Aorta (tissue), 5 donors: ENCODE data around the gene SEMA6B. TPM values are rescaled to one million over a fixed set of nuclear protein-coding genes. Genes with fewer than 3 reads are reported as not detected.

Experiments used
- ATAC-seq: fragments of 200-7000 bp; cut with Tn5 transposase; one replicate; pipeline ENCODE4 v1.9.1; 2022; ENCODE audit warnings: moderate library complexity; ENCODE audit not compliant: low FRiP score
- DNase-seq, 2 donors: peaks; one replicate each; pipeline ENCODE4 v3.0.0-alpha.2; 2020
- H3K27ac ChIP-seq, 2 donors: one replicate each; pipeline ENCODE4 v1.5.1; 2013; ENCODE audit warnings: low read length in 2 of 2, mild to moderate bottlenecking in 2 of 2, moderate library complexity in 2 of 2, control low read depth in 1 of 2, inconsistent platforms in 1 of 2, low read depth in 1 of 2
- H3K27me3 ChIP-seq, 2 donors: one replicate each; pipeline ENCODE4 v1.6.1; 2013; ENCODE audit warnings: control low read depth in 1 of 2, low read length in 1 of 2, mild to moderate bottlenecking in 1 of 2, moderate library complexity in 1 of 2; ENCODE audit not compliant: insufficient read depth in 2 of 2, control insufficient read depth in 1 of 2
- H3K36me3 ChIP-seq, 2 donors: one replicate each; pipeline ENCODE4 v1.6.1; 2013; ENCODE audit warnings: control low read depth in 1 of 2, low read length in 1 of 2, mild to moderate bottlenecking in 1 of 2; ENCODE audit not compliant: insufficient read depth in 2 of 2, control insufficient read depth in 1 of 2
- H3K4me1 ChIP-seq, 2 donors: one replicate each; pipeline ENCODE4 v1.6.1; 2013; ENCODE audit warnings: low read length in 2 of 2, control low read depth in 1 of 2, mild to moderate bottlenecking in 1 of 2, moderate library complexity in 1 of 2; ENCODE audit not compliant: insufficient read depth in 2 of 2, control insufficient read depth in 1 of 2
- H3K4me3 ChIP-seq, 2 donors: one replicate each; pipeline ENCODE4 v1.5.1; 2013; ENCODE audit warnings: low read length in 2 of 2, control low read depth in 1 of 2, mild to moderate bottlenecking in 1 of 2
- H3K9me3 ChIP-seq: one replicate; pipeline ENCODE4 v1.6.1; 2013; ENCODE audit warnings: mild to moderate bottlenecking, low read length; ENCODE audit not compliant: control insufficient read depth
- WGBS, 2 donors: extraction: QIAGEN DNeasy Blood & Tissue Kit; methylation state at CpG; one replicate each; pipeline ENCODE4 v1.1.7; 2013; 5-methylcytosine and 5-hydroxymethylcytosine counted together
- intact Hi-C, 2 donors: fragments of 100-400 bp; cut with DNase I; formaldehyde crosslinking; loops; one replicate each; pipeline versions ENCODE4 v1.14.2 to v1.15.0; 2022
- polyA plus RNA-seq, 2 donors: library from polyadenylated mRNA; stranded (reverse); fragments of 200-250 nt; gene quantifications; one replicate each; pipeline ENCODE4 v1.2.3, GENCODE V29; 2013
- total RNA-seq, 2 donors: library from RNA; stranded (reverse); fragmentation: NEBNext Ultra II Directional; extraction: Animal tissue kit (Norgen Biotek cat#: 25700); gene quantifications; one replicate each; pipeline ENCODE4 v1.2.1, GENCODE V29; 2021
- donor health status: healthy with polysubstance abuse.
- donor health status: Bipolar disorder and iron deficiency.
- donor health status: DM: no; HTN: no; CAD: no.
- donor health status: DM: no; HTN: no; CAD: no.
- donor health status: DM: yes; HTN: yes; CAD: no.

SEMA6B gene
- total and polyA plus RNA-seq, 4 donors = 0.43 to 32.0 (median 13.5) TPM

- no peaks in the 10 kb centered on the region for H3K27me3 ChIP-seq
- no peaks in the 10 kb centered on the region for H3K36me3 ChIP-seq
- WGBS, 2 donors = 39 to 42% methylated on average over 6 of the region's 6 CpGs
- DNase-seq (no peak), ATAC-seq (no peak)
- H3K4me1 ChIP-seq = no peaks in the 10 kb centered on the region
- H3K4me3 ChIP-seq = no peak overlapping the region
- no peak overlapping the region for H3K27ac ChIP-seq
- intact Hi-C loops = no loop called here
- no peaks in the 10 kb centered on the region for H3K9me3 ChIP-seq
These were observed 31.8 kb upstream of the SEMA6B start for GRCh38 chr19:4591320-4591719.

- no peak overlapping the region for H3K4me3 ChIP-seq
- intact Hi-C loops = no loop called here
- no peaks in the 10 kb centered on the region for H3K27me3 ChIP-seq
- no peak overlapping the region for H3K27ac ChIP-seq
- 81 to 93% methylated on average over 8 to 9 of the region's 9 CpGs for WGBS, 2 donors
- H3K9me3 ChIP-seq = no peaks in the 10 kb centered on the region
- H3K36me3 ChIP-seq = no peaks in the 10 kb centered on the region
- DNase-seq = no peak
- no peak for ATAC-seq
- no peaks in the 10 kb centered on the region for H3K4me1 ChIP-seq
These were observed 31.1 kb upstream of the SEMA6B start for GRCh38 chr19:4590559-4590958.

GRCh38 chr19:4589579-4590410, 30.3 kb upstream of the SEMA6B start:
- H3K4me1 ChIP-seq = no peaks in the 10 kb centered on the region
- 66 to 67% methylated on average over 11 of the region's 11 CpGs for whole genome bisulfite sequencing, 2 donors
- H3K4me3 ChIP-seq = no peak overlapping the region
- DNase-seq = no peak
- intact Hi-C loops = no loop called here
- no peak for ATAC-seq
- no peak overlapping the region for H3K27ac ChIP-seq
- no peaks in the 10 kb centered on the region for H3K36me3 ChIP-seq
- H3K27me3 ChIP-seq = peaks cover 0 to 2% of the 10 kb centered on the region in 2 donors
- no peaks in the 10 kb centered on the region for H3K9me3 ChIP-seq

GRCh38 chr19:4588291-4588761, 28.8 kb upstream of the SEMA6B start:
- H3K9me3 ChIP-seq = no peaks in the 10 kb centered on the region
- 47% methylated on average over 9 of the region's 9 CpGs for WGBS, 2 donors
- intact Hi-C loops = no loop called here
- no peaks in the 10 kb centered on the region for H3K4me1 ChIP-seq
- peaks cover 0 to 2% of the 10 kb centered on the region in 2 donors for H3K27me3 ChIP-seq
- H3K27ac ChIP-seq = no peak overlapping the region
- H3K36me3 ChIP-seq = no peaks in the 10 kb centered on the region
- no peak overlapping the region for H3K4me3 ChIP-seq
- DNase-seq = no peak
- ATAC-seq = no peak

- Histone ChIP-seq H3K27me3 (peaks cover 0 to 2% of the 10 kb centered on the region in 2 donors), H3K4me3 (no peak overlapping the region), H3K36me3 (no peaks in the 10 kb centered on the region), H3K4me1 (no peaks in the 10 kb centered on the region), H3K9me3 (no peaks in the 10 kb centered on the region), H3K27ac (no peak overlapping the region)
- 80 to 84% methylated on average over 6 of the region's 6 CpGs for WGBS, 2 donors
- ATAC-seq (no peak), DNase-seq (no peak)
- intact Hi-C loops = no loop called here
These were observed 28.0 kb upstream of the SEMA6B start for GRCh38 chr19:4587527-4587926.

GRCh38 chr19:4586691-4587090, 27.2 kb upstream of the SEMA6B start:
- H3K4me1 ChIP-seq = no peaks in the 10 kb centered on the region
- no peak overlapping the region for H3K4me3 ChIP-seq
- H3K27me3 ChIP-seq = peaks cover 0 to 2% of the 10 kb centered on the region in 2 donors
- no peaks in the 10 kb centered on the region for H3K9me3 ChIP-seq
- 76 to 83% methylated on average over 6 of the region's 6 CpGs for WGBS, 2 donors
- DNase-seq (no peak), ATAC-seq (no peak)
- H3K36me3 ChIP-seq = no peaks in the 10 kb centered on the region
- no peak overlapping the region for H3K27ac ChIP-seq
- intact Hi-C loops = no loop called here

GRCh38 chr19:4586245-4586644, 26.8 kb upstream of the SEMA6B start:
- Histone ChIP-seq H3K9me3 (no peaks in the 10 kb centered on the region), H3K27me3 (peaks cover 0 to 2% of the 10 kb centered on the region in 2 donors), H3K36me3 (no peaks in the 10 kb centered on the region), H3K4me3 (no peak overlapping the region), H3K4me1 (no peaks in the 10 kb centered on the region), H3K27ac (no peak overlapping the region)
- no peak for DNase-seq
- intact Hi-C loops = no loop called here
- ATAC-seq = no peak
- 79% methylated on average over 6 of the region's 6 CpGs for WGBS, 2 donors

- intact Hi-C loops = no loop called here
- no peak overlapping the region for H3K27ac ChIP-seq
- H3K27me3 ChIP-seq = peaks cover 0 to 2% of the 10 kb centered on the region in 2 donors
- no peak for ATAC-seq
- no peaks in the 10 kb centered on the region for H3K9me3 ChIP-seq
- H3K36me3 ChIP-seq = no peaks in the 10 kb centered on the region
- DNase-seq = no peak
- H3K4me1 ChIP-seq = no peaks in the 10 kb centered on the region
- 85 to 93% methylated on average over 1 of the region's 1 CpG for WGBS, 2 donors
- no peak overlapping the region for H3K4me3 ChIP-seq
These were observed 26.1 kb upstream of the SEMA6B start for GRCh38 chr19:4585556-4585955.
